HG03354 (cell line): ENCODE measurements around the gene NEK1.
"Not testable (repeated sequence)": the region's sequence is repeated elsewhere in the genome, so short reads cannot be mapped to it uniquely, and the experiment has no call there.

Experiments used
- ATAC-seq: cut with Tn5 transposase; IDR thresholded peaks from one replicate; pipeline ENCODE4 v1.9.1; 2021; ENCODE audit warnings: mild to moderate bottlenecking; ENCODE audit not compliant: unreplicated experiment, poor library complexity, severe bottlenecking

Gene NEK1

DNA sequence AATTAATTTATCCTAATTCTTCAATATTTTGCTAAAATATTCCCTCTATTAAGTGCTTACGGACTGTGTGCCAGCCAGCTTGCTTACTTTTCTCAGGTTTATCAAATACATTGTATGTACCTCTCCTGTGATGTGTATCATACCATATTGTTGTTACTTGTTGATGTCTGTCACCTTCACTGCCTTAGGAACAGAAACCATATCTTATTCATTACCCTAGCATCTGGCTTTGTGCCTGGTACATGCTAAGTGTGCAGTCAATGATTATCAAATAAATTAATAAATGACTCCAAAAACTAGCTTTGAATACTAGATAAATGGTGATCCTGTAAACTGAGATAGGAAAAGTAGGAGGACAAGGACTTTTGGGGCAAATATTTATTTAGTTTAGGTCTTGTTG lies 14.9 kb upstream of the NEK1 start:
- peak; percentile 92 for ATAC-seq

DNA sequence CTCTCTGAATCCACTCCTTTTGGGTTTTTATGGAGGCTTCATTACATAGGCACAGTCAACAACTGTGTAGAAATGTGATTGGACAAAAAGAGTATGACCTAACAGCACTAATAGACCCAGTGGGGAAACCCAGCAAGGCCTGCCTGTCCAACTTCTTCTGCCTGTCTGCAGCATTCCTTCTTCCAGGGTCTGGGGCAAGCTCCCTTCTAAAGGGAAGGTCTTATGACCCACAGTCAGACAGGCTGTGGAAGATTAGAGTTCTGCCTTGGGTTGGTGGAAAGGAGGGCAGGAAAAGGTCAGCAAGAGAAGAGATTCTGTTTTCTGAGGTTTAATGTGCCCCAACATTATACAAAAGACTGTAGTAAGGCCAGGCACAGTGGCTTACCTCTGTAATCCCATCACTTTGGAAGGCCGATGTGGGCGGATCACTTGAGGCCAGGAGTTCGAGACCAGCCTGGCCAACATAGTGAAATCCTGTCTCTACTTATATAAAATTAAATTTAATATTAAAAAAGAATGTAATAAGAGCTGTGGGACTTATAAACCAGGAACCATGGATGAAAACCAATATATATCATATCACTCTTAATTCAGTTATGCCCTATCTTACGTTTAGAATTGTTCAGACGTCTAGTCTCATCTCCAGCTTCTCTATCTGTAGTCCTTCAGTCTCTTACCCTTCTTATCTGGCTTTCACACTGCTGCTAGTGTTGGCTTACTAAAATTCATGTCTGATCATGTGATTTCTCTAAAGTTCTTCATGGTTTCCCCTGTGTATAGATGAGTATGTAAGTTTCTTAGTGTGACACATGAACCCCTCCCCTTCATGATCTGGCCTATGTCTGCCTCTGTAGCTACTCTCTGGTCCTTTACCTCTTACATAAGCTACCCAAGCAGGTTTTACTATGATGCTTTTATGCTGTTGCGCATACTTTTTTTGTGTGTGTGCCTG lies 14.2 kb upstream of the NEK1 start:
- peak; percentile 61 for ATAC-seq

DNA sequence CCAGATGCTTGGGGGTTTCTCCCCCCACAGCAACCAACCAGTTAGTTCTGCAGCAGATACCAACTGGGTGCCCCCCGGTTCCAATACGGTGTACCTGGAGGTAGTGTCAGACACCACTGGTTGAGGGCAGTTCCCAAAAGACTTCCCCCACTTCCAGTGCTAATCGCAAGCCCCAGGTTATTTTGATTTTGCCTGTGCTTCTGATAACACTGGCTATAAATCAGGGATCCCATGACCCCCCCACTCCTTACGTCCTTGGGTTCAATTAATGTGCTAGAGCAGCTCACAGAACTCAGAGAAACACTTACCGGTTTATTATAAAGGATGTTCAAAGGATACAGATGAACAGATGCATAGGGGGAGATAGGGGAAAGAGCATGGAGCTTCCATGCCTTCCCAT lies 13.5 kb upstream of the NEK1 start:
- ATAC-seq: no peak

DNA sequence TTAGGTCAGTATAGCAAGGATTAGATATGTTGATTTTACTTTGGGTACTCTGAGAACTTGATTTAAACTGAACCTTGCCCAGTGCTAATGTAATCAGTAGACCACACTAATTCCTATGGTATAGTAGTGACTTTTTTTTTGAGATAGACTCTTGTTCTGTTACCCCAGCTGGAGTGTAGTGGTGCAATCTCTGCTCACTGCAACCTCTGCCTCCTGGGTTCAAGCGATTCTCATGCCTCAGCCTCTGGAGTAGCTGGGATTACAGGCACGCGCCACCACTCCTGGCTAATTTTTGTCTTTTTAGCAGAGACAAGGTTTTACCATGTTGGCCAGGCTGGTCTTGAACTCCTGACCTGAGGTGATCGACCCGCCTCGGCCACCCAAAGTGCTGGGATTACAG lies 11.6 kb upstream of the NEK1 start:
- not testable (repeated sequence) for ATAC-seq

DNA sequence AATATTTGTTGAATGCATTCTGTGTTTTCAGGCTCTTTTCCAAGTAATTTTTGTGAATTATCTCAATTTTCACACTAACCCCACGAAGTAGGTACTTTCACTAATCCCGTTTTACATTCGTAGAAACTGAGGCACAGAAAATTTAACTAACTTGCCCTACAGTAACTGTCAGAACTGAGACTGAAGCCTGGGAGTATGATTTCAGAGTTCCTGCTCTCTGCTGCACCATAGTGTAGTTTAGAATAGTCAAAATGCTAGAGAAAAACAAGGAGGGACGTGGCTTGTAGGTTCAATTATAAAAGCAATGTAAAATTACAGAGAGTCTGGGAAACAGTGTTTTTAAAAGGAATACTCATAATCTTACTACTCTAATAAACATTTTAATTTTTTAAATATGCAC lies 10.2 kb upstream of the NEK1 start:
- ATAC-seq: no peak

DNA sequence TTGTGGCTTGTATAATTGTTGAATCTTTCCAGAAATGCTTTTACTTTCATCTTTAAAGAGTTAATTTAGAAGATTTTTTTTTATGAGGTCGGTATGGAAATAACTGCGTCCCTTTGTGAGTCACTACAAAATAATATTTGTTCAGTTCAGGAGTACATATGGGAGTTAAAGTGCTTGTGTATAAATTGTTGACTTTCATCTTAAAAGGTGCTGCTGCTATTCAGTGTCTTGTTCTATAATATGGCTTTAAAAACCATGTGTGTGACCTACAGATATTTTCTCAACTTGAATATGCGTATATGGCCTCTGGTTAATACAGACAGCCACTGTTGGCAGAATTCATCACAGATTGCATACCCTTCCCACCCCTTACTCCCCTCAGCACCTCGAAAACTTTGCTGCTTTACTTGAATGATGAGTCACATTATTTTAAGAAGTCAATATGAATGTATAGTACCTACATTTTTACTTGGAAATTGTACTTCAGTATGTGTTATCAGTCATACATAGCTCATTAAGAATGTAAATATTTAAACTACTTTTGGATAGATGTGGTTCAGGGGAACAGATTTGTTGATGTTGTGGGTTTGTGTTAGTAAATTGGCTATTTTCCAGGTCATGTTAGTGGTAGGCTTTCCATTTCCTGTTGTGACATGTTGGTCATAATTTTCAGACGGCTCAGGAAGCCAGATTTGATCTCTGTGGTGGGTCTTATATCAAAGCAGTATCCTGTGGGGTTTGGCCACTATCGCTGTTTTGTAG lies 9.5 kb upstream of the NEK1 start:
- ATAC-seq: peak; percentile 9

DNA sequence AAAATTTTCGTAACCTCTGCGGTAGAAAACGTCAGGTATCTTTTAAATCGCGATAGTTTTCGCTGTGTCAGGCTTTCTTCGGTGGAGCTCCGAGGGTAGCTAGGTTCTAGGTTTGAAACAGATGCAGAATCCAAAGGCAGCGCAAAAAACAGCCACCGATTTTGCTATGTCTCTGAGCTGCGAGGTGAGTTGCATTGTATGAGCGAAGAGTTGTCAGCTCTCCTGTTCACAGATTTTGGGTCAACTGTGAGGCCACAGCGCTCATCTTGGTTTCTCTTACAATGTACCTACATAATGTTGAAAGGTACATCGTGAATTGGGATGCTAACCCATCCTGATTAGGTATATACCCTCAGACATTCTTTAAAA lies 8.5 kb upstream of the NEK1 start:
- ATAC-seq: no peak

DNA sequence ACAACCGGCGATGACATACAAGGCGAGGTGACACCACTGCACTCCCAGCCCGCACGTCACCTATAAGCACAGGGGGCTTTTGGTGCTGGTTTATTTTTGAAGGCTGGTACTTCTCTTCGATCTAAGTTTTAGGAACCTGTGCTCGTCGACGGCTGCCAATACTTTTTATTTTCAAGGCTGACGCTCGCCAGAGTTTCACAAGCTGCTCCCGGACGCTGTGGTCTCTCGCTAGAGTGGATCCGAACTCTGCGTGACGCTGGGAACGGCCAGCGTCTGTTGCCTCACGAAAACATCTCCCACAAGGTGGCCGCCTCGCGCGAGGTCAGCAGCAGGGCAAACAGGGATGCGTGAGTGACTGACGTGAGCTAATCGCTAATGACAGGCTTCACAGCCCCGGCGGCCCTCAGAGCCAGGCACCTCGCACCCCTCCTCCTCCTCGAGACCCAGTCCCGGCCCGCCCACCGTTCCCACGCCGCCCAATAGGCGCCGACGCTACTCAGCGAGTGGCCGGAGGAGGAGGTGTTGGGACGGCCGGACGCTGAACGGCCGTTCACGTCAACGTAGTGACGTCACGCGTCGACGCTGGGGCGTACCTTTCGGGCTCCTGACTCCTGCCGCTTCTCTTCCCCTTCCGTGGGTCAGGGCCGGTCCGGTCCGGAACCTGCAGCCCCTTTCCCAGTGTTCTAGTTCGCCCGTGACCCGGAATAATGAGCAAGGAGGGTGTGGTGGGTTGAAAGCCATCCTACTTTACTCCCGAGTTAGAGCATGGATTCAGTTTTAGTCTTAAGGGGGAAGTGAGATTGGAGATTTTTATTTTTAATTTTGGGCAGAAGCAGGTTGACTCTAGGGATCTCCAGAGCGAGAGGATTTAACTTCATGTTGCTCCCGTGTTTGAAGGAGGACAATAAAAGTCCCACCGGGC lies 7.8 kb upstream of the NEK1 start, which contains the start of gene CLCN3:
TSS of gene CLCN3 (plus strand) at position 621 of the 922 bp plus-strand sequence. CDS start 15,351 bp downstream, outside the sequence.
- ATAC-seq: peak; percentile 90

DNA sequence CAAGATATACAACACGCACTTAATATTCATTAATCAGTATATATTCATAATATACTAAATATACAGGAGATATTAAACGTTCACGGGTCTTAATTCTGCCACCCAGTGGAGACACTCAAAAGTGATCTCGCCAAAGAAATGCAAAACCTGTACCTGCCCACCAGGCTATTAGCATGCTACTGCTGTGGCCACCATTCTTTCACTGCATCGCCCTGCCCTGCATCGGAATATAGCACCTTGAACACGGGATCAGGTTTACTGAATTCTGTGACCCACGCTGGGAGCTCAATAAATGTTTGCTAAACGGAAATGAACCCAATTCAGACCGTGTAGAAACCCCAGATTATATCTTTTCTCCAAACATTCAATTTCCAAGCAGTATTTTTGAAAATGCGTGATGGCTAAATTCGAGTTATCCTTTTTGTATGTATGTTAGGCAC lies 7.2 kb upstream of the NEK1 start:
- peak; percentile 54 for ATAC-seq

DNA sequence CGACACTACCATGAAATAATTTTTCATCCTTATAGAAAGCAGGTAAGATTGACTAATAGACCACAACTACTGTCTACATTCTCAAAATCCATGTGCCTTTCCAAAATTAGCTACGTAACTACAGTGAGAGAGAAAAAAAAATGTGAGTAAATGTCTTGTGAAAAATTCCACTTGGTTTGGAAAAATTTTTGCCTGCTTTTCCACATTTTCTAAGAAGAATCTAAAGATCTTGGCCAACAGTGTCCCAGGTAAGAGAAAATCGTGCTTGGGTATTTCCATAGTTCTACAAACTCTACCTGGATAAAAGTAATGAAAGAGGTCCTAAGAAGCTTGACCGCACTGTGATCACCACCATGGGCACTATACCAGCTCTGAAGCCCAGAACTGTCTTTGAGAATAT lies 6.6 kb upstream of the NEK1 start:
- no peak for ATAC-seq

DNA sequence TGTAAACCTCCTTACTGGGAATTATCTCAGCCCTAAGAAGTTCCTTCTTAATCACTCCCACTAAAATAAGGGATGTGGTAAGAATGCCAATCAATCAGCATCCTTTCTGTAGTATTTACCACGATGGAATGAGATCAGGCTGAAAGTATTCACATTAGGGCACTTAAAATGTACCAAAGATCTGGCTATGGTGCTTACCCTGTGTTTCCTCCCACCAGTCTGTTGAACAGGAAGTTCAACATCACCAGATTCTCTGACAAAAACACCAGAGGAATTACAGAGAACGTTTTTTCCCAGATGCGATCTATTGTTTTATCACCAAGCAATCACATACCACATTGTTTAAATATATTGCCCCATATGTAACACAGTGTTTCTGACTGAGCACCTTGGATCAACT lies 5.9 kb upstream of the NEK1 start:
- no peak for ATAC-seq

DNA sequence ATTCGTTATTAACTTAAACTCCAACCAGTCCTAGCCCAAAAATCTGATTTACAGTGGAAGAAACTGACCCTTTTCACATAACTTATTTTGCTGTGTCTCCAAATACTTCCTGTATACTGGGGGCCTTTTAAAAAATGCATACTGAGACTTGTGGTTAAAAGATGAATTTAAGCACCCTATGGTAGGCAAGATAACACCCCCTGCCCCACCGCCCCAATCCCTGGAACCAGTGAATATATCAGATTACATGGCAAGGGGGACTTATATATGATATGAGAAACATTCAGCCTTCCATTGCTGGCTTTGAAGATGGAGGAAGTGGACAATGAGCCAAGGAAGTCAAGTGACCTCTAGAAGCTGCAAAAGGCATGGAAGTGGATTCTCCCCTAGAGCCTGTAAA lies 4.9 kb upstream of the NEK1 start:
- no peak for ATAC-seq

DNA sequence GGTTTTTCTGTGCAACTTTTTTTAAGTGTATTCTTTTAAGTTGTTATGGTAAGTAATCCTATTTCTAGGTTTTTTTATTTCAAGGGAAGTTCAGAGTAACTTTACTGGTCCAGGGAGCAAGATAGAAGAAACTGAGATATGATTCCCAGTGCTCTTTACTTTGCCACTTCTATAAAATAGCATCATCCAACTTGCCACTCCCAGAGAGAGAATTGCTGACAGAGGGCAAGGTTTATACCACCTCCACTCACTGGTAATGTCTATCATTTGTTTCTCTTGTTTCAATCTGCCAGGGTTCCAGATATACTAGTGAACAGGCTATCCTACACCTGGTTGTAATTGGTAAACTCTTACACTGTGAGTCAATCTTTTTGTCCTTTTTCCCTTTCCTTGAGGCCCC lies 4.5 kb upstream of the NEK1 start:
- ATAC-seq: no peak

DNA sequence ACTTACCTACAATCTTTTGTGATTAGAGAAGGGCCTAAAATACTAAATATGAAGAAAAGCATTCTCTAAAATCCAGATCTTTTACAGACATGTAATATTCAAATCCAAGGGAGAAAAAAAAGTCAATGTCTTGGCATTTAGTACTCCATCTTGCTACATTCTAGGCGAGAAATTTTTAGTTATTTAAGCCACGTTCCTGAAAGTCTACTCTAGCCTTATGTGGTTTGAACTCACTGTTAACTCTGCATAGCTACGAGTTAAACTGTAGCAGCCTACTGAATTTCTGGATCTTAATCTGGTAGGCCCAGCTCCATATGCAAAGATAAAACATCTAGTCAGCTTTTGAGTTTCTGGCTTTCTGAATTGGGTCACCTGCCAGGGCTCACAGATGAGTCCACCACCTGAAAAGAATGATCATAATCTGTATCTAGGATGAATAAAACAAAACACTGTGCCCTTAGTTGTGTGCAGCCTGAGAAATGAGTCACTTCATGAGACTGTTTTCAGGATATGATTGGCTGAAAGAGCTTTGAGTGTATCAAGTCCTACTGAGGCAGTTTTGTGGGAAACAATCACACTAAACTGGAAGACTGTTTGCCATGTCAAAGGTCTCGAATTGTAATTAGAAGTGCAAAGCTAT lies 3.2 kb upstream of the NEK1 start:
- no peak for ATAC-seq

DNA sequence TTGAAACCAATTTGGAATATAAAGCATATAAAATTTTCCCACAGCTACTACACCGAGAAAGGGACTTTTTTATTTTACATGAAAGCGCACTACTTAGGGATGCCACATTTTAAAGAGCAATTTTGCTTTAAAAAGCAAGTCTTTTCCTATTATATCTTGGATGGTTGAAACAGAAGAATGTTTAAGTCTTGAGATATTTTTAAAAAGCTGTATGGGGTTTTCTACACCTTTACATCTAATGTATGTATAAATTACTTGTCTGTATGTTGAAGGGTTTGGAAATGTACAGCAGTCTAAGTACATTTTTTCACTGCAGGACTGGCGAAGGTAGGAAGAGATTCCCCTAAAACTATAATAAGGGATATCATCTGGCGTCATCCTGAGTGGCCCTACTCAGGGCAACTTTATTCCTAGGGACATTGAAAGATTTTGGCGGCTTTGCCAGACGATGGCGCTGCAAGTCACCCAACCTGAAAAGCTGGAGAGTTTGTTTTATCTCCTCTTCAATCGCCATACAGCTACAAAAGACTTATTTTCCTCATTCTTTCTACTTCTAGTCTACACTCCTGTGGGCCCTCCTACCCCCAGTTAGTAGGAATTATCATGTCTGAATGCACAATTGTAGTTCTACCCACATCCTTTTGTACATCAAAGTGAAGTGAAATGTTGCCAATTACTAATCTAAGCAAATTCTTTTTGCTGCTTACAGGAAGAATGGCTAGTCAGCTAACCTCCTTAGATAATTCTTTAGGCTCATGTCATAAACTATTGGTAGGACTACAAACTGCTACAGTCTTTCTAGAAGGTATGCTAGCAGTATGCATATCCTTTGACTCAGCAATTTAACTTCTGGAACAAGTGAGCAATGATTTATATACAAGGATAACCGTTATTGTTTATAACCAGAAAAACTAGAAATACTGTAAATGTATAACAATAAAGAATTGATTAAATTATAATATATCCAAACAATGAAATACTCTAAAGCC lies 782 bp upstream of the NEK1 start:
- peak; percentile 45 for ATAC-seq

DNA sequence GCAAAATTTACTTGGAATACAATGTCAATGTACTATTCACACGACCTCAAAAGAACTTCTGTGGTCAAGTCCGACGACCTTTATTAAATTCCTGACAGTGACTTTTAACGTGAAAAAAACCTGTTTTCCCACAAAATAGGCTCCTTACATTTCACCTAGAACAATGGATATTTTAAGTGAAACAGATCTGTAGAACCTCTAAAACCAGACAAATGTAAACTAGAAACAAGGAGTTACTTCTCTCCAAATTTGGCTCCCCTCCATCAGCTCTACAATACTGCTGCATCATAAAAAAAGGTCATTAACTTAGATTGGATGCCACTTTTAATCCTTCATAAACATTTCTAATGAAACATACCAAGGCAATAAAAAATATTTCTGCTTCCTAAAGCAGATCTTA lies 1.2 kb downstream of the NEK1 start:
- no peak for ATAC-seq

DNA sequence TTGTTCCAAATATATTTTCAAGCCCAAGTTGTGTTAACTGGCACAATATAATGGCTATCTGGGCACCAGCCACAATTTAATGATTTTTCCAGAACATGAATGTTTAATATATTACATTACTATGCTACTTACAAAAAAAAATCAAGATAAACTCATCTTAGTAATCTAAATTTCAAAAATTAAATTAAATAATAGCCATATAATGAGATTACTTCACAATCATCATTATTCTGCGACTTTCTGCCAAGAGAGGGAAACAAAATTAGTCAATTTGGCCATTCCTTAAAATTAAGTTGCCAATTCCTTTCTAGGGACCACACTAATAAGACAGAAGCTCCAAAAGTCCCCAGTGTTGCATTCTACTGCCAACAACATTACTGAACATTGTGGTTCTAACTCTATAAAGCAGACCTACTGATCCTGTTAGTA lies 7.5 kb downstream of the NEK1 start:
- no peak for ATAC-seq
